IMR-90 (cell line): ENCODE measurements around the gene KRCC1. TPM values are rescaled to one million over a fixed set of nuclear protein-coding genes. Genes with fewer than 3 reads are reported as not detected.

Experiments
- ATAC-seq: fragments of 200-7000 bp; cut with Tn5 transposase; 2 replicates; pipeline ENCODE4 v1.9.1; 2020; ENCODE audit warnings: low read depth, mild to moderate bottlenecking, moderate library complexity
- BruUV-seq: library from RNA; stranded (reverse); fragments of 400-500 nt; replicated peaks from 2 replicates; lab custom pipeline; 2021; lab: Mats Ljungman, UMichigan
- CTCF ChIA-PET: fragments of 300-600 bp; formaldehyde crosslinking; extraction: SDS; loops from one replicate; lab custom pipeline; 2021; ENCODE audit warnings: antibody characterized with exemption; lab: Yijun Ruan, JAX
- POLR2A ChIA-PET: fragments of 300-600 bp; sonication (Branson Sonifier 250); formaldehyde crosslinking; loops from one replicate; lab custom pipeline; 2022; ENCODE audit warnings: antibody characterized with exemption; ENCODE audit not compliant: unreplicated experiment; lab: Charles Lee
- DNase-seq: peaks from one replicate; pipeline ENCODE4 v3.0.0; 2013
- H2AFZ ChIP-seq: replicated peaks from 2 replicates; pipeline ENCODE3; 2013; ENCODE audit warnings: low read length, mild to moderate bottlenecking; ENCODE audit not compliant: poor library complexity
- H2AK5ac ChIP-seq: 2 replicates; pipeline ENCODE4 v1.6.1; 2013; ENCODE audit warnings: low read depth, low read length, inconsistent platforms
- H2AK9ac ChIP-seq: replicated peaks from 2 replicates; pipeline ENCODE3; 2013; ENCODE audit warnings: mild to moderate bottlenecking, low read depth, low read length, moderate library complexity; ENCODE audit not compliant: poor library complexity
- H2BK120ac ChIP-seq: 2 replicates; pipeline ENCODE4 v1.6.1; 2013; ENCODE audit warnings: low read depth, low read length, inconsistent platforms
- H2BK15ac ChIP-seq: 3 replicates; pipeline ENCODE4 v1.6.1; 2013; ENCODE audit warnings: low read depth, low read length, inconsistent platforms
- H2BK20ac ChIP-seq: 2 replicates; pipeline ENCODE4 v1.6.1; 2013; ENCODE audit warnings: low read depth, mild to moderate bottlenecking, inconsistent platforms, low read length, moderate library complexity
- H2BK5ac ChIP-seq: 2 replicates; pipeline ENCODE4 v1.6.1; 2013; ENCODE audit warnings: mild to moderate bottlenecking, low read depth, low read length, inconsistent platforms; ENCODE audit not compliant: poor library complexity, severe bottlenecking
- H3K14ac ChIP-seq: replicated peaks from 2 replicates; pipeline ENCODE4 v1.6.1; 2013; ENCODE audit warnings: low read depth, low read length, inconsistent platforms
- H3K18ac ChIP-seq: 2 replicates; pipeline ENCODE4 v1.6.1; 2013; ENCODE audit warnings: low read depth, low read length, control low read depth
- H3K23ac ChIP-seq: 2 replicates; pipeline ENCODE4 v1.6.1; 2013; ENCODE audit warnings: low read depth, low read length, inconsistent platforms
- H3K27ac ChIP-seq: 2 replicates; pipeline ENCODE4 v1.5.1; 2013; ENCODE audit warnings: mild to moderate bottlenecking, control low read depth, low read length; ENCODE audit not compliant: insufficient read depth
- H3K27me3 ChIP-seq: 2 replicates; pipeline ENCODE4 v1.6.1; 2013; ENCODE audit warnings: low read length; ENCODE audit not compliant: control insufficient read depth, insufficient read depth
- H3K36me3 ChIP-seq: 2 replicates; pipeline ENCODE4 v1.6.1; 2013; ENCODE audit warnings: low read length, mixed read lengths; ENCODE audit not compliant: control insufficient read depth, insufficient read depth
- H3K4ac ChIP-seq: 2 replicates; pipeline ENCODE4 v1.6.1; 2013; ENCODE audit warnings: low read depth, low read length, inconsistent platforms
- H3K4me1 ChIP-seq: 2 replicates; pipeline ENCODE4 v1.6.1; 2013; ENCODE audit warnings: low read length, mixed read lengths; ENCODE audit not compliant: control insufficient read depth, insufficient read depth
- H3K4me2 ChIP-seq: 2 replicates; pipeline ENCODE4 v1.6.1; 2013; ENCODE audit warnings: low read depth, mild to moderate bottlenecking, control low read depth, low read length, moderate library complexity
- H3K4me3 ChIP-seq: 2 replicates; pipeline ENCODE4 v1.5.1; 2013; ENCODE audit warnings: low read depth, mild to moderate bottlenecking, control low read depth, low read length, moderate library complexity; ENCODE audit not compliant: insufficient read depth
- H3K56ac ChIP-seq: 2 replicates; pipeline ENCODE4 v1.6.1; 2013; ENCODE audit warnings: low read length, inconsistent platforms; ENCODE audit not compliant: insufficient read depth; ENCODE audit errors: extremely low read depth
- H3K79me1 ChIP-seq, 2 experiments: 2 replicates each; pipeline ENCODE4 v1.6.1; 2013; ENCODE audit warnings: low read length in 2 of 2, inconsistent platforms in 1 of 2, low read depth in 1 of 2
- H3K9ac ChIP-seq: 2 replicates; pipeline ENCODE4 v1.6.1; 2013; ENCODE audit warnings: low read depth, low read length, control low read depth
- H3K9me1 ChIP-seq: 2 replicates; pipeline ENCODE4 v1.6.1; 2013; ENCODE audit warnings: low read length, inconsistent platforms; ENCODE audit not compliant: insufficient read depth
- H3K9me3 ChIP-seq: 2 replicates; pipeline ENCODE4 v1.6.1; 2013; ENCODE audit warnings: low read length; ENCODE audit not compliant: control insufficient read depth, insufficient read depth
- H4K20me1 ChIP-seq: 2 replicates; pipeline ENCODE4 v1.6.1; 2013; ENCODE audit warnings: low read length, inconsistent platforms; ENCODE audit not compliant: insufficient read depth
- H4K5ac ChIP-seq: 2 replicates; pipeline ENCODE4 v1.6.1; 2013; ENCODE audit warnings: mild to moderate bottlenecking, low read depth, low read length, control low read depth
- H4K8ac ChIP-seq, 2 experiments: 2 replicates each; pipeline ENCODE4 v1.6.1; 2013; ENCODE audit warnings: low read depth in 2 of 2, low read length in 2 of 2, control low read depth in 1 of 2, inconsistent platforms in 1 of 2
- H4K91ac ChIP-seq: 2 replicates; pipeline ENCODE4 v1.6.1; 2013; ENCODE audit warnings: low read depth, low read length, inconsistent platforms; ENCODE audit not compliant: insufficient read depth
- BHLHE40 ChIP-seq: fragments of 150-350 bp; IDR thresholded peaks from 2 replicates; pipeline ENCODE4 v1.6.1; 2016; ENCODE audit warnings: mild to moderate bottlenecking, low read depth, low read length
- CEBPB ChIP-seq: IDR thresholded peaks from 2 replicates; pipeline ENCODE4 v1.6.1; 2012; ENCODE audit warnings: low read depth, low read length, improper control_type of control experiment
- CTCF ChIP-seq: conservative IDR thresholded peaks from 2 replicates; pipeline ENCODE4 v1.5.1; 2012; ENCODE audit warnings: mild to moderate bottlenecking, low read depth, low read length, improper control_type of control experiment
- FOS ChIP-seq: fragments of 150-350 bp; IDR thresholded peaks from 2 replicates; pipeline ENCODE4 v1.6.1; 2016; ENCODE audit warnings: low read depth, low read length
- MAFK ChIP-seq: IDR thresholded peaks from 2 replicates; pipeline ENCODE4 v1.6.1; 2012; ENCODE audit warnings: low read depth, low read length, improper control_type of control experiment
- MAZ ChIP-seq: IDR thresholded peaks from 2 replicates; pipeline ENCODE4 v1.6.1; 2012; ENCODE audit warnings: low read depth, mild to moderate bottlenecking, low read length, improper control_type of control experiment, moderate library complexity, borderline replicate concordance
- NFE2L2 ChIP-seq: fragments of 150-350 bp; IDR thresholded peaks from 2 replicates; pipeline ENCODE4 v1.6.1; 2016; ENCODE audit warnings: low read depth, mild to moderate bottlenecking, low read length
- POLR2A ChIP-seq: IDR thresholded peaks from 2 replicates; pipeline ENCODE4 v1.6.1; 2012; ENCODE audit warnings: mild to moderate bottlenecking, low read depth, low read length
- RCOR1 ChIP-seq: IDR thresholded peaks from 2 replicates; pipeline ENCODE4 v1.6.1; 2012; ENCODE audit warnings: mild to moderate bottlenecking, low read length, improper control_type of control experiment; ENCODE audit not compliant: insufficient replicate concordance
- SMC3 ChIP-seq: fragments of 150-350 bp; IDR thresholded peaks from 2 replicates; pipeline ENCODE4 v1.6.1; 2016; ENCODE audit warnings: low read depth, mild to moderate bottlenecking, antibody characterized with exemption, low read length, moderate library complexity
- WGBS, 2 experiments: methylation state at CpG; one replicate each; pipeline versions ENCODE4 v1.1.5 to v1.1.7; 2013; ENCODE audit warnings: missing lambda C conversion rate in 2 of 2; ENCODE audit not compliant: insufficient read length in 1 of 2; ENCODE audit errors: extremely low coverage in 2 of 2; 5-methylcytosine and 5-hydroxymethylcytosine counted together
- dilution Hi-C: fragments of 300-500 bp; cut with HindIII; formaldehyde crosslinking; loops from one replicate; pipeline ENCODE4 v1.14.3; 2018; ENCODE audit warnings: low sequenced_read_pairs; ENCODE audit not compliant: unreplicated experiment
- in situ Hi-C: fragments of 300-500 bp; cut with MboI; formaldehyde crosslinking; loops from 3 replicates; pipeline ENCODE4 v1.14.3; 2019; ENCODE audit warnings: low sequenced_read_pairs, inconsistent platforms, mixed read lengths
- intact Hi-C: fragments of 100-400 bp; cut with micrococcal nuclease; formaldehyde crosslinking; loops from 2 replicates; pipeline ENCODE4 v1.10.0; 2022
- polyA plus RNA-seq, 3 experiments: library from polyadenylated mRNA; depleted of rRNA; stranded (reverse); fragments of >200 nt; gene quantifications; 2 replicates each; pipeline ENCODE4 v1.2.3, GENCODE V29; 2012; ENCODE audit warnings: low replicate concordance in 1 of 3
- total RNA-seq: library from RNA; depleted of rRNA; stranded (reverse); fragments of >200 nt; gene quantifications from 2 replicates; pipeline ENCODE4 v1.2.3, GENCODE V29; 2012
- TF ChIP-seq, protein P1 (sequence below): fragments of 150-350 bp; IDR thresholded peaks from 2 replicates; pipeline ENCODE4 v1.6.1; 2016; ENCODE audit warnings: low read depth, mild to moderate bottlenecking, low read length, moderate library complexity, borderline replicate concordance

KRCC1 gene
- total and polyA plus RNA-seq, 2 of the 4 experiments (the other 2 are of a cell fraction), result 14.3 to 16.5 TPM

DNA sequence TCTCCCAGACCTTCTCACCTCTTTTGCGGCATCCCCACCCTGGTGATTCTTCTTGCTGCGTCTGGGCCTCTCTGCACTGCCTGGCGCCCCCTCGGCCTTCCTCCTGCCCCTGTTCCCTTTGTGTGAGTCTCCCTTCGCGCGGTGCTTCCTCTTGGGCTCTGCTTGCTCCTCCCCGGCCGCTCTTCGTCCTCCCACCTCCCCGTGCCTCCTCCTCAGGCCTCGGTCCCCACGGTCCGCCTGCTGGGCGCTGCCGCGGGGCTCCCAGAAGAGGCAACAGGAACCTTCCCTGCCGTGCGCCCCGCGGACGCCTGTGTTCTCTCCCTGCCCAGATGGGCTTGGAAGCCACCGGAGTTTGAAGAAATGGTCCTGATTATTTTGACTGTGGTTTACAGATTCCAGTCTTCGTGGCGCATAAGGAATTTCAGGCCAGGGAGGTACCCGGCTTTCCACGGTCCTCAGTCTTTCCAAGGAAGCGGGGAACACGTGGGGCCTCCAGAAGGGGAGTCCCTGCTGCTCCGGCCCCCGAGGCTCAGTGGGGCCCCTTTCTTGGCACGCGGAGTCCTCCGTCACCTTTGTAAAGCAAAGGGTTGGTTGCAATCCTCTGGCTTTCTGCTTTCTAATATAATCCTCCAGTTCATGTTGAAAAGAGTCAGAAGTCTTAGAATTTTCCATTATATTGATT is 52.4 kb downstream of the KRCC1 start:
- H4K20me1 ChIP-seq, result no peaks in the 10 kb centered on the region
- 37% methylated on average over 13 of the region's 34 CpGs; no CpG with 5 or more reads in 1 of the 2 experiments for WGBS, 2 experiments
- POLR2A ChIA-PET, result no interaction called here
- no peak overlapping the region for H3K27ac ChIP-seq
- H3K9ac ChIP-seq, result no peak overlapping the region
- in situ Hi-C loops, result loop anchor here (25.0 kb wide), 1 partner anchor 791 kb away; no protein-coding TSS in a partner anchor
- peak overlapping the region; percentile 19; the same call in 1 of the 2 replicates for H3K4me2 ChIP-seq
- no peak overlapping the region for H2BK15ac ChIP-seq
- dilution Hi-C loops, result no loop called here
- DNase-seq, result no peak
- H2BK5ac ChIP-seq, result no peak overlapping the region
- intact Hi-C loops, result no loop called here
- H3K79me1 ChIP-seq, result no peaks in the 10 kb centered on the region
- no peaks in the 10 kb centered on the region; the same call in none of the 2 replicates for H3K27me3 ChIP-seq
- no peaks in the 10 kb centered on the region for H3K9me1 ChIP-seq
- no peak overlapping the region for H4K91ac ChIP-seq
- H3K56ac ChIP-seq, result no peak overlapping the region
- H4K8ac ChIP-seq, result 0 out of 4 replicates have a peak overlapping the region, but pooled peaks of 1 of the 2 experiments have one; percentile 3
- TF ChIP-seq RCOR1, result no peak
- TF ChIP-seq, protein P1, sequence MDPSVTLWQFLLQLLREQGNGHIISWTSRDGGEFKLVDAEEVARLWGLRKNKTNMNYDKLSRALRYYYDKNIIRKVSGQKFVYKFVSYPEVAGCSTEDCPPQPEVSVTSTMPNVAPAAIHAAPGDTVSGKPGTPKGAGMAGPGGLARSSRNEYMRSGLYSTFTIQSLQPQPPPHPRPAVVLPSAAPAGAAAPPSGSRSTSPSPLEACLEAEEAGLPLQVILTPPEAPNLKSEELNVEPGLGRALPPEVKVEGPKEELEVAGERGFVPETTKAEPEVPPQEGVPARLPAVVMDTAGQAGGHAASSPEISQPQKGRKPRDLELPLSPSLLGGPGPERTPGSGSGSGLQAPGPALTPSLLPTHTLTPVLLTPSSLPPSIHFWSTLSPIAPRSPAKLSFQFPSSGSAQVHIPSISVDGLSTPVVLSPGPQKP, result no peak
- no peak for TF ChIP-seq BHLHE40
- no peak for TF ChIP-seq NFE2L2
- no peak for TF ChIP-seq POLR2A
- TF ChIP-seq MAZ, result no peak
- no peak for TF ChIP-seq CEBPB
- no peak for TF ChIP-seq CTCF
- TF ChIP-seq FOS, result no peak
- TF ChIP-seq SMC3, result no peak
- no peak for TF ChIP-seq MAFK
- H3K4ac ChIP-seq, result no peak overlapping the region
- H3K4me3 ChIP-seq, result no peak overlapping the region
- H3K4me1 ChIP-seq, result no peaks in the 10 kb centered on the region; the same call in 1 of the 2 replicates
- H3K23ac ChIP-seq, result no peak overlapping the region
- no peak overlapping the region for H3K18ac ChIP-seq
- peak overlapping the region; percentile 81 for H2AFZ ChIP-seq
- peak; percentile 29 for ATAC-seq
- no peaks in the 10 kb centered on the region for H3K36me3 ChIP-seq
- H3K14ac ChIP-seq, result no peak overlapping the region
- no peaks in the 10 kb centered on the region for H3K9me3 ChIP-seq
- H2AK9ac ChIP-seq, result peak overlapping the region; percentile 70
- H2BK120ac ChIP-seq, result no peak overlapping the region
- H4K5ac ChIP-seq, result no peak overlapping the region; the same call in 1 of the 2 replicates
- CTCF ChIA-PET, result no interaction called here
- H2BK20ac ChIP-seq, result no peak overlapping the region
- no TSS peak for BruUV-seq
- no peak overlapping the region for H2AK5ac ChIP-seq
